Mononuclear cell (primary cell): ENCODE results near the gene OR4D11. TPM values are rescaled to one million over a fixed set of nuclear protein-coding genes. Genes with fewer than 3 reads are reported as not detected.
"Not testable (repeated sequence)": the region's sequence is repeated elsewhere in the genome, so short reads cannot be mapped to it uniquely, and the experiment has no call there.

ENCODE experiments used
- H3K27me3 ChIP-seq: 2 replicates; pipeline ENCODE4 v1.6.0; 2011; ENCODE audit warnings: low read length, control low read depth; ENCODE audit not compliant: insufficient read depth
- H3K4me1 ChIP-seq: 2 replicates; pipeline ENCODE4 v1.5.1; 2011; ENCODE audit warnings: mild to moderate bottlenecking, low read length, control low read depth; ENCODE audit not compliant: insufficient read depth
- H3K4me3 ChIP-seq: 2 replicates; pipeline ENCODE4 v1.5.1; 2011; ENCODE audit warnings: mild to moderate bottlenecking, low read length, moderate library complexity
- H3K9me3 ChIP-seq: 2 replicates; pipeline ENCODE4 v1.5.1; 2011; ENCODE audit warnings: low read depth, mild to moderate bottlenecking, control low read depth, low read length
- total RNA-seq: library from RNA; depleted of rRNA; stranded (reverse); fragments of >200 nt; gene quantifications from one replicate; pipeline ENCODE4 v1.2.3, GENCODE V29; 2012

The OR4D11 gene
- total RNA-seq: not detected

DNA sequence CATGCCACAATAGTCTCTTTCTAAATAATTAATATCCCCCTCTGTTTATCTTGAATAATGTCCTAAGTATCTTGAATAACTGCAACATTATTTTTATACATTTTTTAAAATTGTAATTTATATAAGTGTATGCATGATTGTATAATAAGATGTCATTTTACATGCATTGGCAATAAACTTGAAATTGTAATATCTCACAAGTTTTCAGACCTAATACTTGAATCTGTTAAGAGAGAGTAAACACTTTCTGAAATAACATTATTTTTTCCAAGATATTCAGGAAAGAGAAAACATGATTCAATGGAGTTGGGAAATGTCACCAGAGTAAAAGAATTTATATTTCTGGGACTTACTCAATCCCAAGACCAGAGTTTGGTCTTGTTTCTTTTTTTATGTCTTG is at the start of gene OR4D11:
Gene OR4D11 (plus strand): TSS at position 301 of the 400 bp plus-strand sequence. CDS start 0 bp downstream, at position 301.
- H3K9me3 ChIP-seq: no peaks in the 10 kb centered on the region
- no peak within 1 kb of the TSS for H3K4me3 ChIP-seq
- H3K27me3 ChIP-seq: no peaks in the 10 kb centered on the region
- no peaks in the 10 kb centered on the region for H3K4me1 ChIP-seq

DNA sequence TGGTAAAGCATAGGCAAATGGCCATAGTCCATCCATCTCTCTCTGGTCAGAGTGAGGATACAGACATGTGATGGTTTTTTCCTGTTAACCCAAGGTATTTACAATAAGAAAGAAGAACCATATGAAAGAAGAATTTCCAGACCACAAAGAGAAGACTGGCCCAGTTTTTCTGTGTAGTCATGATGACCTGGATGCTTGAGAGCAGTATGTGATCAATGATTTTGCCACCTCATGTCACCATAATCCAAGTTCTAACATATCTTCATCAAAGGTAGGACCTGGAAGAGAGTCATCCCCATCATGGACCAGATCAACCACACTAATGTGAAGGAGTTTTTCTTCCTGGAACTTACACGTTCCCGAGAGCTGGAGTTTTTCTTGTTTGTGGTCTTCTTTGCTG is 46.7 kb upstream of the OR4D11 start, which contains the start of gene OR4D6:
Gene OR4D6 (plus strand): TSS at position 301 of the 400 bp plus-strand sequence. CDS start 0 bp downstream, at position 301.
- no peaks in the 10 kb centered on the region for H3K4me1 ChIP-seq
- H3K9me3 ChIP-seq: no peaks in the 10 kb centered on the region
- H3K4me3 ChIP-seq: no peak within 1 kb of the TSS
- no peaks in the 10 kb centered on the region for H3K27me3 ChIP-seq

DNA sequence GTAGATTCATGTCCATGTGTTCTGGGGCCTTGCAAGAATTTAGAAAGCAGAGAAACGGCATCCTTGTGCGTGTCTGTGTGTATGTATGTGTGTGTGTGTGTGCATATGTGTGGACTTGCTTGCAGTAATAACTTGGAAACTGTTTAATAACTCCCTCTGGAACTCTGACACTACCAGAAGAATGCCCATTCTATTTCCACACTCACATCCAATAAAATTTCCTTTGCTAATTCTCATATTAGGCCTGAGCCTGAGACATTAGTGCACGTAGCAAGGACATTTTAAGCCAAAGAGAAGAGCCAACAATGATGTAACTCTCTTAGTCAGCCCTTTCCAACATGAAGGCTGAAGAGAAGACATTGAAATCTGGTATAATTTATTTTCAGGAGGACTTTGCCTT is 43.5 kb upstream of the OR4D11 start:
- H3K4me3 ChIP-seq: no peak overlapping the region
- H3K27me3 ChIP-seq: no peaks in the 10 kb centered on the region
- no peaks in the 10 kb centered on the region for H3K4me1 ChIP-seq
- no peaks in the 10 kb centered on the region for H3K9me3 ChIP-seq

DNA sequence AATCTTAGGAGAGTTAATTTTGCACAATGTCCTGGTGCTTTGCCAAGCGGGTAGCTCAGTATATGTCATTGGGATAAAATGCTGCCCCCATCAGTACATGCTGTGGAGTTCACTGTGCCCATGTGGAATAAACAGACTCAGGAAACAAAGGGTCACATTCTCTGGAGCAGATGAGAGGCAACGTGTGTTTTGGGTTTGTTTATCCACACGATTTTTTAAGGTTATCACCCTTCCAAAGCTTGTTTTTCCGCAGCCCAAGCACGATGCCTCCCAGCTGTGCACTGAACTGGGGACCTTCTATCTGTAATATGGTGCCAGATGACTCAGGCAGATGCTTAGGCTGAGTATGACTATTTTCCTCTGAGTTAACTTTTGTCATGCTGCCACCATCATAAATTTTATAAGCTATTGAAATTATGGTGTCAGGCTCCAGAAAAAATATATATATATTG is 40.2 kb upstream of the OR4D11 start:
- Histone ChIP-seq H3K4me1 (no peaks in the 10 kb centered on the region), H3K4me3 (no peak overlapping the region), H3K27me3 (no peaks in the 10 kb centered on the region), H3K9me3 (no peaks in the 10 kb centered on the region)

DNA sequence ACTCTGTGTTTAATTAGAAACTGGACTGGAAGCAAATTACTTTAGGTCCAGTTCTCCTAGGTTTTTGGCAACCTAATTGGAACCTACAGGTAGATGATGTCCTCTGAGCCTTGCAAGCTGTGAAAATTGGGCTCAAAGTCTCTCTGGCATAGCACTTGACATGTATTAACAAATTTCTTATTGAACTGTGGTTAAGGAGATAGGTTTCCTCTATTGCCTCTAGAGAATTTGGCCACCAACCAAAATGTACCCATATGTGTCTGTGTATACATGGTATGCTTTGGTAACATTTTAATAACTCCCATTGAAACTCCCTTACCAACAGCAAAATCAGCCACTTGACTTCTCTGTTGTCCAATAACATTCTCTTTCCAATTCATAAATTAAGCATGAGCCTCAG is 30.4 kb upstream of the OR4D11 start, which contains the start of gene OR4D10:
Gene OR4D10 (plus strand): TSS at position 301 of the 400 bp plus-strand sequence. CDS start 4,115 bp downstream, outside the sequence.
- Histone ChIP-seq H3K4me3 (no peak within 1 kb of the TSS), H3K9me3 (no peaks in the 10 kb centered on the region), H3K27me3 (no peaks in the 10 kb centered on the region), H3K4me1 (no peaks in the 10 kb centered on the region)

DNA sequence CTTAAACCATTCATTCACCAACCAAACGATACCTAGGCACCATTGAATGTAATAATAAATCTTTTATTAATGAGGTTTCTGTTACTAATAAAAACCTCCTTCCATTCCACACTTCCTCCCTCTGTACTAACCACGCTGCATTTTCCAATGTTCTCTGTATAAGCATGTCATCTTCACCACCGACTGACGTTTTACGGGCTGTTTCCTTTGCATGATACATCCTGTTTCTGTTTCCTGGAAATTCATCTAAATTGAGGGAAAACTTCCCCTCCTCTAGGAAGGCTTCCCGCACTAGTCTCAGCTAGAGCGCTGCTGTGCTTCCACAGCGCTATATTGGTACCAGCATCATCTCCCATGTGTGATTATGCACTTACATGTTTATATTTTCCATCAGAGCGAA is 28.2 kb upstream of the OR4D11 start:
- Histone ChIP-seq H3K4me1 (no peaks in the 10 kb centered on the region), H3K27me3 (no peaks in the 10 kb centered on the region), H3K4me3 (no peak overlapping the region)

DNA sequence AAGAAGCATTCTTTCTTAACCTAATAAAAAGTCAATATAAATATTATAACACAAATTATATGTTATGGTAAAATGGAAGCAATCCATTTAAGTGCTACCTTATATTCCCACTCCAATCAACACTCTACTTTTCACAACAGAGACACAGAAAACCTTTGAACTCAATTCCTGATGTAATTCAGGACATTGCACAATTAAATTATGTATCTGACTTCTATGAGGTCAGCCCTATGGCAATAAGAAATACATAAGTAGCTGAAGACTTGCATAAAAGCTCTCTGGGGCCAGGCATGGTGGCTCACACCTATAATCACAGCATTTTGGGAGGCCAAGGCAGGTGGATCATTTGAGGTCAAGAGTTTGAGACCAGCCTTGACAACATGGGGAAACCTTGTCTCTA is 23.5 kb upstream of the OR4D11 start:
- Histone ChIP-seq H3K27me3 (no peaks in the 10 kb centered on the region), H3K4me1 (no peaks in the 10 kb centered on the region), H3K9me3 (no peaks in the 10 kb centered on the region), H3K4me3 (no peak overlapping the region)

More for the DNA sequence above, 28.2 kb upstream of the OR4D11 start:
- H3K9me3 ChIP-seq: no peaks in the 10 kb centered on the region

DNA sequence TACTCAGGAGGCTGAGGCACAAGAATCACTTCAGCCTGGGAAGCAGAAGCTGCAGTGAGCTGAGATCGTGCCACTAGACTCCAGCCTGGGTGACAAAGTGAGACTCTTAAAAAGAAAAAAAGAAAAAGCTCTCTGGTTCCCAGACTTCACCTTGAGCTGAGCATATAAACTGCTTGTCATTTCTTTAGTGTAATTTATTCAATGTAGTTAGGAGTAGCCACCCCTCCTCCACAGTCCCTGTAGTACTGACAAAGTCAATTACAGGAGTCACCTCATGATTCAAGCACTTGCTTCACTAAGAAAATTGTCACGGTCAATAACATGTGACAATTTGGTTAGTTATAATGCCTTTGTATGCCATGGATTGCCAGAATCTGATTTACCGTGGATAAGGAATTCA is 23.0 kb upstream of the OR4D11 start:
- Histone ChIP-seq H3K9me3 (no peaks in the 10 kb centered on the region), H3K4me3 (no peak overlapping the region), H3K4me1 (no peaks in the 10 kb centered on the region)

DNA sequence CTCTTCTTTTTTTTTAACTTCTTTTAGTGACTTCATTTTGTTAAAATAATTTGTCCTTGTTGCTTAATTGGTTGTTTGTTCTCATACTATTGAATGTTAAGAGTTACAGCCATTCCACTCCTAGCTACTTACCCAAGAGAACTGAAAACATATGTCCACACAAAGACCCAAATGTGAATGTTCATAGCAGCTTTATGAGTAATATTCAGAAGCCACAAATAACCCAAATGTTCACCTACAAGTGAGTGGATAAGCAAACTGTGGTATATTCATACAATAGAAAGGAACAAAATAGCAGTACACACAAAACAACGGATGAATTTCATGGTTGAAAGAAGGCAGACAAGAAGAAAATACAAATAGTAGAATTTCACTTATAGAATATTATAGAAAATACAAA is 1.4 kb upstream of the OR4D11 start:
- Histone ChIP-seq H3K27me3 (no peaks in the 10 kb centered on the region), H3K4me1 (no peaks in the 10 kb centered on the region), H3K9me3 (no peaks in the 10 kb centered on the region), H3K4me3 (no peak overlapping the region)

More for the DNA sequence above, 23.0 kb upstream of the OR4D11 start:
- no peaks in the 10 kb centered on the region for H3K27me3 ChIP-seq

DNA sequence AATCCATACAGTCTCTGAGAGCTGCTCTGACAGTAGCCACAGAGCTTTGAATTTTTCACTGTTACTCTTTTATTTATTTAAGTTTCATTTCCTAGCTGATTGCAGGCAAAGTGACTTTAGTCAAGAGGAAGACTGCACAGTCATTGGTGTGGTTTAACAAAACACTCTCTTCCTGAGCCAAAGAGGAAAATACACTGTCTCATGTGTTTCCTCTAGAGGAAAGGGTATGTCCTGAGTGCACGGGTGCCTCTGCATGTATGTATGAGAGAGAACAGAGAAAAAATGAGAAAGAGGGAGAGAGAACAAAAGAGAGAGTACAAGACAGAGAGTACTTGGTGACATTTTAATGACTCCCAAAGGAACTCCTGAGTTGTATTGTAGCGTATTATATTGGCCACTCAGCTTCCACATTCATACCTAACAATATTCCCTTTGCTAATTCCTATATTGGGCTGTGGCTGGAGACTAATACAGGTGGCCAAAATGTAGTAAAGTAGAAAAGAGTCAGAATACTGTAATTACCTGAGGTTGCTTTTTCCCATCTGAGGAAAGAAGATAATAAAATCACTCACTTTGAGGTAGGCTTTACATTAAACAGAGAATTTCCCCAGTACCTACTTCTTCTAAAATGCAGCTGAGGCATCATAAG is 7.7 kb downstream of the OR4D11 start, which contains the start of gene OR4D9:
Gene OR4D9 (plus strand): TSS at position 599 of the 649 bp plus-strand sequence. CDS start 3,374 bp downstream, outside the sequence.
- H3K4me3 ChIP-seq: no peak within 1 kb of the TSS
- no peaks in the 10 kb centered on the region for H3K9me3 ChIP-seq
- H3K4me1 ChIP-seq: peaks cover 28% of the 10 kb centered on the region
- no peaks in the 10 kb centered on the region for H3K27me3 ChIP-seq

DNA sequence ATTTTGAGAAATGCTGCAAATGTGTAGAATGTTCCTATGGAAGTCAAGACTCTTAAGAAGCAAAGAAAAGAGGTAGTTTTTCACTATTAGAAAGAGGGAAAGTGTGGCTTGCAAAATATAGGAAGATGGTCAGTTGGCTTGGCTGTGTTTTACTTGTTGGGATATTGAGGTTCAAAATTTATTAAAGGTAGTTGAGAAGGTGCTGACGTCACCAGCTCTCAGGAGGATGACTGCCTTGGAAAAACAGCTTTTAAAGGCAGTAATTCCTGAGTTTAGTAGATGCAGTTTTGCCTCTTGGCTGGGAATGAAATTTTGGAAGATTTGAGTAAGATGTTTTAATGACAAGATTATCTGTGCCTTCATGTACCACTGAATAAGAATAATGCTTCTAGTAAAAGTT is 8.3 kb downstream of the OR4D11 start:
- H3K4me3 ChIP-seq: no peak overlapping the region
- no peaks in the 10 kb centered on the region for H3K9me3 ChIP-seq
- peaks cover 28% of the 10 kb centered on the region for H3K4me1 ChIP-seq
- no peaks in the 10 kb centered on the region for H3K27me3 ChIP-seq

DNA sequence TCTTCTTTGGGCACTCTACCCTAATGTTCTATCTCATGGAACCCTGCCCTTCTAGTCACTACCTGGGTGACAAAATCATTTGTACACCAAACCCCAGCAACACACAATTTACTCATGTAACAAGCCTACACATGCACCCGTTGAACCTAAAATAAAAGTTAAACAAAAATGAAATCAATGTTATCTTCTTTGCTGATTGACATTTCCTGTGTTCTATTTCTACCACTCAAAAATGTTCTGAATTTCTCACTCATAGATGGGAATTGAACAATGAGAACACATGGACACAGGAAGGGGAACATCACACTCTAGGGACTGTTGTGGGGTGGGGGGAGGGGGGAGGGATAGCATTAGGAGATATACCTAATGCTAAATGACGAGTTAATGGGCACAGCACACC is 16.8 kb downstream of the OR4D11 start:
- not testable (repeated sequence) for H3K27me3 ChIP-seq, H3K4me1 ChIP-seq, H3K9me3 ChIP-seq, H3K4me3 ChIP-seq

DNA sequence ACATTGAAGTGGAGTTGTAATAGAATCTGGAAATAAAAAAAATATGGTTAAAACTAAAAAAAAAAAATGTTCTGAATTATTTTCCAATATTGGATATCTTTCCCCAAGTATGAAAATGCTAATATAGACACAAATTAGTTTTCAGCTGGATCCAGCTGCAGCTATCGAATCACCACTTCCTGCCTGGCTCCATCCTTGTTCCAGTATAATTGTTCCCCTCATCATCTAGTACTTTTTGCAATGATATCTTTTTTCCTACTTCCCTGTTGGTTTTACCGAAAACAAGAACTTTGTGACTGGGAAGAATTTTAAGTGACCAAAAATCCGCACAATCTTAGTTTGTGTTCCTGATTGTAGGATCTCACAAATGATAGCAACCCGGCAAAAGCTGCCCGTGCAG is 17.4 kb downstream of the OR4D11 start:
- Histone ChIP-seq H3K27me3 (no peaks in the 10 kb centered on the region), H3K9me3 (no peaks in the 10 kb centered on the region), H3K4me3 (no peak overlapping the region), H3K4me1 (no peaks in the 10 kb centered on the region)

DNA sequence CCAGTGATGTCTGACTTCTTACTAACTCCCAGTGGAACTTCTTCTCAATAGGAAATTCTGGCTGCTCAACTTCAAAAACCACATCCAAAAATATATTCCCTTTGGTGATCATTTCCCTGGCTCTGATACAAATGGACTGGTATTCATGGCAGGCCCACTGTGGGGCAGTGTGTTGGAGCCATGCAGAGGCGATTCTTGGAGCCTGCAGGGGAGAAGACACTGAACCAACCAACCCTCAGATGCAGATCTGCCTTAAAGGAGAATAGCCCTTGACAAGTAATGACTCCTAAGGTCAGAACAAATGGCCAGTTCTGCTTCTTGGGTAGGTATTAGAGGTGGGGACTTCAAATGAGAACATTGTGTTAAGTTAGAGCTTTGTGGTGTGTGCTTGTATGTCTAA is 20.2 kb downstream of the OR4D11 start:
- H3K27me3 ChIP-seq: no peaks in the 10 kb centered on the region
- no peaks in the 10 kb centered on the region for H3K9me3 ChIP-seq
- H3K4me1 ChIP-seq: no peaks in the 10 kb centered on the region
- H3K4me3 ChIP-seq: no peak overlapping the region

DNA sequence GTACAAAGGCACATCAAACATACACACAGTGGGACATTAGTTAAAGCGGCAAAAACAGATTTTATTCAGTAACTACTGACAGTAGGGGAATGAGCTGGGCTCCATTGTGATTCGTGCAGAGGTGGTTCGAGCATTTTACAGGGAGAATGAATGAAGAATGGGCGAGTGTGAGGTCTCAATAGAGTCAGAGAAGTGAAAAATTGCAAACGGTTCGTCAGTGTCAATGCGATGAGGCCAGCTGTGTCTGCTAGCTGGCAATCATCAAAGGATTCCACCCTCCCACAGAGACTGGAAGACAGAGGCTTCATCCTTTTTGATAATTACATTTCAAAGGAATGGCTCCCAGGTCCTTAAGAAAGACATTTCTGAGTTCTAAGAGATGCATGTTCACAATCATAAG is 25.3 kb downstream of the OR4D11 start:
- Histone ChIP-seq H3K4me1 (no peaks in the 10 kb centered on the region), H3K4me3 (no peak overlapping the region), H3K9me3 (no peaks in the 10 kb centered on the region), H3K27me3 (no peaks in the 10 kb centered on the region)

DNA sequence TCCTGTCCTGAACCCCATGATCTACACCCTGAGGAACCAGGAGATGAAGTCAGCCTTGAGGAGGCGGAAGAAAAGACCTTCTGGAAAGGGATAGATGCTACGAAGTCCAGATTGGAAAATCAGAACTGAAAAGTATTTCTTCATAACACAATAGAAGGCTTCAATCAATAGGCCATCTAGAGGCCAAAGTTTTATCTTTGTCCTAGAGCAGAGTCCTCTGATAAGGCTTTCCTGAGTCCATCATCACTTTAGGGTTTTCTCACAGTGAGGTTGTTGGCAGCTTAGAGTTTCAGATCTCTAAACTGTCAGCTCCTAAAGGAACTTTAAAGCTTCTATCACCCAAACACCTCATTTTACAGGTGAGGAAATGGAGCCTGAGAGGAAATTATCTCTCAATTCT is 29.2 kb downstream of the OR4D11 start:
- Histone ChIP-seq H3K4me3 (no peak overlapping the region), H3K4me1 (peaks cover 8% of the 10 kb centered on the region), H3K27me3 (no peaks in the 10 kb centered on the region), H3K9me3 (no peaks in the 10 kb centered on the region)
